Testis (tissue), 3 donors: Measurements from ENCODE around the gene TNIP3. TPM values are rescaled to one million over a fixed set of nuclear protein-coding genes. Genes with fewer than 3 reads are reported as not detected.

Experiments used
- DNase-seq: peaks from one replicate; pipeline ENCODE4 v3.0.0-alpha.2; 2019
- H3K27ac ChIP-seq, 2 donors: fragments of 200-600 bp; sonication (generic); one replicate each; pipeline ENCODE4 v1.5.1; 2019
- H3K27me3 ChIP-seq: fragments of 200-600 bp; sonication (generic); one replicate; pipeline ENCODE4 v1.5.1; 2019
- H3K36me3 ChIP-seq: fragments of 200-600 bp; sonication (generic); one replicate; pipeline ENCODE4 v1.5.1; 2017; ENCODE audit warnings: low read depth; ENCODE audit errors: missing control alignments
- H3K4me1 ChIP-seq: fragments of 200-600 bp; sonication (generic); one replicate; pipeline ENCODE4 v1.5.1; 2019
- H3K4me3 ChIP-seq, 2 donors: fragments of 200-600 bp; sonication (generic); one replicate each; pipeline ENCODE4 v1.5.1; 2017 to 2019
- H3K9me3 ChIP-seq: fragments of 200-600 bp; sonication (generic); one replicate; pipeline ENCODE4 v1.5.1; 2017
- CTCF ChIP-seq, 3 experiments: fragments of 450-650 bp in 2 of 3; fragments of 200-600 bp in 1 of 3; sonication (generic) in 1 of 3; IDR thresholded peaks; one replicate each; pipeline ENCODE4 v1.5.1; 2016 to 2019; ENCODE audit warnings: antibody characterized with exemption in 3 of 3, mild to moderate bottlenecking in 2 of 3, moderate library complexity in 1 of 3
- POLR2A ChIP-seq: fragments of 450-650 bp; IDR thresholded peaks from one replicate; pipeline ENCODE4 v1.6.1; 2017; ENCODE audit warnings: antibody characterized with exemption, mild to moderate bottlenecking, moderate library complexity
- WGBS, 2 donors: methylation state at CpG; one replicate each; pipeline ENCODE4 v1.1.5; 2018; 5-methylcytosine and 5-hydroxymethylcytosine counted together
- intact Hi-C: fragments of 100-400 bp; cut with DNase I; formaldehyde crosslinking; loops from one replicate; pipeline ENCODE4 v1.15.1; 2023; ENCODE audit warnings: low total_unique reads
- polyA plus RNA-seq: library from polyadenylated mRNA; stranded (reverse); fragments of 350-450 nt; fragmentation: Illumina TruSeq; extraction: RNeasy Lipid Tissue Mini Kit (QIAGEN cat#74804); gene quantifications from one replicate; pipeline ENCODE4 v1.2.3, GENCODE V29; 2014; ENCODE audit warnings: low read depth, low replicate concordance; ENCODE audit not compliant: insufficient read depth
- total RNA-seq, 2 donors: library from RNA; depleted of rRNA; stranded (reverse); fragments of >200 nt; gene quantifications; one replicate each; pipeline ENCODE4 v1.2.3, GENCODE V29; 2016

Gene TNIP3
- total and polyA plus RNA-seq, 3 donors from 2014 or later, result 0.43 to 1.1 (median 0.80) TPM

- 70 to 86% methylated on average over 1 of the region's 1 CpG for WGBS, 2 donors
- Histone ChIP-seq H3K27me3 (no peaks in the 10 kb centered on the region), H3K9me3 (no peaks in the 10 kb centered on the region), H3K4me3 (no peak overlapping the region), H3K36me3 (no peaks in the 10 kb centered on the region), H3K27ac (no peak overlapping the region), H3K4me1 (no peaks in the 10 kb centered on the region)
- intact Hi-C loops, result no loop called here
- TF ChIP-seq POLR2A (no peak), CTCF (IDR thresholded peaks at IDR 0.05) (no peak)
- DNase-seq, result no peak
Measured at GRCh38 chr4:121187206-121187605, 23.1 kb upstream of the TNIP3 start.

- no peak for DNase-seq
- no peak overlapping the region for H3K4me3 ChIP-seq
- H3K4me1 ChIP-seq, result no peaks in the 10 kb centered on the region
- WGBS, 2 donors, result 84 to 88% methylated on average over 10 of the region's 10 CpGs
- intact Hi-C loops, result no loop called here
- no peaks in the 10 kb centered on the region for H3K36me3 ChIP-seq
- H3K9me3 ChIP-seq, result no peaks in the 10 kb centered on the region
- TF ChIP-seq CTCF (IDR thresholded peaks at IDR 0.05) (no peak), POLR2A (no peak)
- no peaks in the 10 kb centered on the region for H3K27me3 ChIP-seq
- no peak overlapping the region for H3K27ac ChIP-seq
Measured at GRCh38 chr4:121185960-121186359, 21.8 kb upstream of the TNIP3 start.

- no peak for DNase-seq
- Histone ChIP-seq H3K27me3 (no peaks in the 10 kb centered on the region), H3K9me3 (no peaks in the 10 kb centered on the region), H3K27ac (no peak overlapping the region), H3K4me3 (no peak overlapping the region), H3K4me1 (no peaks in the 10 kb centered on the region), H3K36me3 (no peaks in the 10 kb centered on the region)
- intact Hi-C loops, result no loop called here
- no peak for TF ChIP-seq POLR2A
- TF ChIP-seq CTCF (IDR thresholded peaks at IDR 0.05), result no peak
- WGBS, 2 donors, result 88 to 97% methylated on average over 1 of the region's 1 CpG
Measured at GRCh38 chr4:121183989-121184388, 19.9 kb upstream of the TNIP3 start.

- no peak overlapping the region for H3K4me3 ChIP-seq
- 71 to 93% methylated on average over 3 of the region's 3 CpGs for WGBS, 2 donors
- H3K27ac ChIP-seq, result no peak overlapping the region
- H3K36me3 ChIP-seq, result no peaks in the 10 kb centered on the region
- H3K4me1 ChIP-seq, result no peaks in the 10 kb centered on the region
- intact Hi-C loops, result no loop called here
- no peaks in the 10 kb centered on the region for H3K9me3 ChIP-seq
- H3K27me3 ChIP-seq, result no peaks in the 10 kb centered on the region
- TF ChIP-seq POLR2A (no peak), CTCF (IDR thresholded peaks at IDR 0.05) (no peak)
- DNase-seq, result no peak
Measured at GRCh38 chr4:121183361-121183760, 19.2 kb upstream of the TNIP3 start.

DNA sequence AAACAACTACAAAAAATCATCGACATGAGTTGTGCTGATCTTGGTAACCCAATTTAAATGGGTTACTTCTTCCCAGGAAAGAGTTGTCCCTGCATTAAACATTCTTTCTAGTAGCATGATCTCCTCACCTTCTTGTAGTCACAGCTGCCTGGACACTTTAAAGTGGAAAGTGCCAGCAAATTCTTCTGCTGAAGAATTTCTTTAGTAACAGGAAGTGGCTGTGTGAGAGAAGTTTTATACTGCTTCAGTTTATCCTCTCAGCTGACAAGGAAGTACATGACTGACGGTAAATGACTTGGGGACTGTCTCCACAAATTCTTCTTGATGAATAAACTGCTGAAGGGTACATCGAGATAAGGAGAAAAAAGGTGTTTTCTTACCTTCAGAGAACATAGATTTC is 18.2 kb upstream of the TNIP3 start:
- Histone ChIP-seq H3K36me3 (no peaks in the 10 kb centered on the region), H3K4me3 (no peak overlapping the region), H3K27ac (no peak overlapping the region), H3K9me3 (no peaks in the 10 kb centered on the region), H3K27me3 (no peaks in the 10 kb centered on the region), H3K4me1 (no peaks in the 10 kb centered on the region)
- intact Hi-C loops, result no loop called here
- DNase-seq, result no peak
- WGBS, 2 donors, result 64 to 70% methylated on average over 3 of the region's 3 CpGs
- TF ChIP-seq CTCF (IDR thresholded peaks at IDR 0.05) (no peak), POLR2A (no peak)
